Urinary bladder (tissue), 4 donors: ENCODE results near the gene NRBF2. TPM values are rescaled to one million over a fixed set of nuclear protein-coding genes. Genes with fewer than 3 reads are reported as not detected.

Source experiments
- DNase-seq: peaks from one replicate; pipeline ENCODE4 v3.0.0-alpha.2; 2015; ENCODE audit errors: extremely low spot score
- H3K27ac ChIP-seq: one replicate; pipeline ENCODE4 v1.5.1; 2013; ENCODE audit warnings: low read depth, mild to moderate bottlenecking, moderate library complexity
- H3K36me3 ChIP-seq: one replicate; pipeline ENCODE4 v1.6.1; 2013; ENCODE audit warnings: mild to moderate bottlenecking, moderate library complexity; ENCODE audit not compliant: insufficient read depth
- H3K4me1 ChIP-seq: one replicate; pipeline ENCODE4 v1.6.1; 2013; ENCODE audit warnings: mild to moderate bottlenecking, moderate library complexity; ENCODE audit not compliant: insufficient read depth
- H3K4me3 ChIP-seq: one replicate; pipeline ENCODE4 v1.5.1; 2013; ENCODE audit warnings: low read depth, low read length
- WGBS: extraction: QIAGEN DNeasy Blood & Tissue Kit; methylation state at CpG from one replicate; pipeline ENCODE4 v1.1.7; 2013; 5-methylcytosine and 5-hydroxymethylcytosine counted together
- polyA plus RNA-seq: library from polyadenylated mRNA; stranded (reverse); fragments of 200-250 nt; gene quantifications from one replicate; pipeline ENCODE4 v1.2.3, GENCODE V29; 2013
- total RNA-seq: library from RNA; depleted of rRNA; stranded (reverse); fragments of >200 nt; gene quantifications from one replicate; pipeline ENCODE4 v1.2.3, GENCODE V29; 2014
- donor health status: healthy with polysubstance abuse.
- donor health status: healthy.

Gene NRBF2
- total and polyA plus RNA-seq, 2 donors, result 16.8 to 26.2 TPM

DNA sequence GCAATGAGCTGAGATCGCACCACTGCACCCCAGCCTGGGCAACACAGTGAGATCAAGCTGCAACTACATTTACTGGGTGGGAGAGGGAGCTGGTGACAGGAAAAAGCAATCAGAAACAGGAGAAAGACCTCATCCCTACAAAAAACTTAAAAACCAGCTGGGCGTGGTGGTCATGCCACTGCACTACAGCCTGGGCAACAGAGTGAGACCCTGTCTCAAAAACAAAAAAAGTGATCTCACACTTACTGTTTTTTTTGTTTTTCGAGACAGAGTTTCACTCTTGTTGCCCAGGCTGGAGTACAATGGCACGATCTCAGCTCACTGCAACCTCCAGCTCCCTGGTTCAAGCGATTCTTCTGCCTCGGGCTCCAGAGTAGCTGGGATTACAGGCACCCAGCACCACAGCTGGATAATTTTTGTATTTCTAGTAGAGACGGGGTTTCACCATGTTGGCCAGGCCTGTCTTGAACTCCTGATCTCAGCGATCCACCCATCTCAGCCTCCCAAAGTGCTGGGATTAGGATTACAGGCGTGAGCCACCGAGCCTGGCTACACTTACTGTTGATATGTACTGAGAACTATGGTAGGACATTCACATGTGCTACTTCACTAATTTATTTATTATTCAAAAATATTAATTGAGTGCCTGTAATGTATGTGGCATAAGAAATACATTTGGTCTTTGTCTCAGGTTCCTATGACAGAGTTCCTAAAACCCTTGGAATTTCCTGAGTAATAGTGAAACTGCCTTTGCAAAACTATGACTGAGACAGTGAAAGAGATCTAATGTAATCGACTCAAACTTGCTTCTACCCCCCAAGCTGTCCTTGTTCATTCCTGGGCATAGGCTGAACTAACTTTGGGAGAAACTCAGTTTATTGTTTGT, 27.7 kb upstream of the NRBF2 start:
- Histone ChIP-seq H3K4me3 (no peak overlapping the region), H3K36me3 (no peaks in the 10 kb centered on the region), H3K4me1 (no peaks in the 10 kb centered on the region), H3K27ac (no peak overlapping the region)
- DNase-seq, result no peak
- WGBS, result 75% methylated on average over 11 of the region's 11 CpGs

DNA sequence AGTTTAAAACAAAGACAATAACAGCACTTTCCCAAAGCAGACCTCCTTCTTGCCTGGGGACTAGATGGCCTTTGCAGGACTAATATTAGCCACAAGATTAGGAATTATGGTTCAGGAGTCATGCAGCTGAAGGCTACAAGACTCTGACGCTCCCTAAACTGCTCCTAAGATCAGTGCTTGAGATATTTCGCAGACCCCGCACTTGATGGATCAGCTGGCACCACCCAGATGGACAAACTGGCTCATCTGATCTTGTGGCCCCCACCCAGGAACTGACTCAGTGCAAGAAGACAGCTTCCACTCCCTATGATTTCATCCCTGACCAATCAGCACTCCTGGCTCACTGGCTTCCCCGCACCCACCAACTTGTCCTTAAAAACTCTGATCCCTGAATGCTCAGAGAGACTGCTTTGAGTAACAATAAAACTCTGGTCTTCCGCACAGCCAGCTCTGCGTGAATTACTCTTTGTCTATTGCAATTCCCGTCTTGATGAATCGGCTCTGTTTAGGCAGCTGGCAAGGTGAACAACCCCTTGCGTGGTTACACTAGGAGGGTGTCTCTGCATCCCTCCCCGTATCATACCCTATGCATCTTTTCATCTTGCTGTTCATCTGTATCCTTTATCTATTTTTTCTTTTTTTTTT, 26.9 kb upstream of the NRBF2 start:
- Histone ChIP-seq H3K27ac (no peak overlapping the region), H3K4me3 (no peak overlapping the region), H3K4me1 (no peaks in the 10 kb centered on the region), H3K36me3 (no peaks in the 10 kb centered on the region)
- WGBS, result 35% methylated on average over 10 of the region's 10 CpGs
- no peak for DNase-seq

DNA sequence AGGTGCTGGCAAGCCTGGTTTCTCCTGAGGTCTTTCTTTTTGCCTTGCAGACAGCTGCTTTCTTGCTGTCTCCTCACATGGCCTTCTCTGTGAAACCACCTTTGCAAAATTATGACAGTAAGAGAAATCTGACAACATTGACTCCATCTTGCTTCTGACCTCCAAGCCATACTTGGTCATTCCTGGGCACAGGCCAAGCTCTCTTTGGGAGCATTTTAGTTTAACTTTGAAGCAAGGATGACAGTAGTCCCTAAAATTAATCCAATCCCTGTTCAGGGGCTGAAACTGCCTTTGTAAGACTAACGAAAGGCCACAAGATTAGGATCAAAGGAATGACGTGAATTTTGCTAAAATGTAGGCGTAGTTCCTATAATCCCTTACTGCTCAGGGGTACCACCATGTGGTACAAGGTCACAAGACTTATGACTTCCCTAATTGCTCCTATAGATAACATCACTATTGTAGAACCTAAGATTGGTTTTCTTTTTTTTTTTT, 25.1 kb upstream of the NRBF2 start:
- Histone ChIP-seq H3K4me1 (no peaks in the 10 kb centered on the region), H3K4me3 (no peak overlapping the region), H3K36me3 (no peaks in the 10 kb centered on the region), H3K27ac (no peak overlapping the region)
- no peak for DNase-seq
- WGBS, result 55% methylated on average over 3 of the region's 3 CpGs

GRCh38 chr10:63110940-63111339, 22.2 kb upstream of the NRBF2 start:
- Histone ChIP-seq H3K4me1 (no peaks in the 10 kb centered on the region), H3K36me3 (no peaks in the 10 kb centered on the region), H3K27ac (no peak overlapping the region), H3K4me3 (no peak overlapping the region)
- 87% methylated on average over 5 of the region's 5 CpGs for WGBS
- no peak for DNase-seq

DNA sequence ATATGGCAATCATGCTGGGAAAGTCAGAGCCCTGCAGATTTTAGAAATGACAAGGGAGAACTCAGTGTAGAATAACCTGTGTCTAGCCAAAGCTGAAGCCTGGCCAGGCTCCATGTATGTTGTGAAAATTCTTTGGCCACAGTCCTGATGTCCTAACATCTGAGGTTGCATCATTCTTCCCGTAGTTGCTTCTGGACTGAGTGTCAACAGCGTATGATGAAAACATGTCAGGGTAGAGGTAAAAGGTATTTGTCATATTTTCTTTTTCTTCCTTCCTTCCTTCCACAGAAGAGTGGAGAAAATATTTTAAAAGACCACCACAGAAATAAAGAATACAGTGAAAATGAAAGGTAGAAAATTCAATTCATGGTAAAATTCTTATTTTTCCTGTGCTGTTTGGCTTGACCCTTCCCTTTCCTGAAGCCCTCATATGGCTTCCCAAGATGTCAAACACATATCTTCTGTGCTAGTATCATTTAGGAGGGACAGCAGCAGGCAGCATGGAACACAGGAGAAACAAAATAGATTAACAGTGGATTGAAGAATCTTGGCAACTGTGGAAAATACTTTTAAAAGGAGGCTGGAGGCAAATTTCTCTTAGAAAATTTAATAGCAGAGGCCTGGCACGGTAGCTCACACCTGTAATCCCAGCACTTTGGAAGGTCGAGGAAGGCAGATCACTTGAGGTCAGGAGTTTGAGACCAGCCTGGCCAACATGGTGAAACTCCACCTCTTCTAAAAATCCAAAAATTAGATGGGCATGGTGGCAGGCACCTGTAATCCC, 18.9 kb upstream of the NRBF2 start:
- Histone ChIP-seq H3K4me1 (no peaks in the 10 kb centered on the region), H3K27ac (peak overlapping the region; percentile 59), H3K4me3 (no peak overlapping the region), H3K36me3 (no peaks in the 10 kb centered on the region)
- no peak for DNase-seq
- WGBS, result 49% methylated on average over 4 of the region's 4 CpGs

- H3K4me3 ChIP-seq, result no peak overlapping the region
- 51% methylated on average over 7 of the region's 7 CpGs for WGBS
Observed at GRCh38 chr10:63115732-63116383, 17.3 kb upstream of the NRBF2 start.

GRCh38 chr10:63116452-63117072, 16.6 kb upstream of the NRBF2 start:
- no peak overlapping the region for H3K27ac ChIP-seq
- DNase-seq, result no peak
- H3K36me3 ChIP-seq, result no peaks in the 10 kb centered on the region
- peaks cover 3% of the 10 kb centered on the region for H3K4me1 ChIP-seq
- WGBS, result 84% methylated on average over 3 of the region's 3 CpGs
- H3K4me3 ChIP-seq, result no peak overlapping the region

More at GRCh38 chr10:63115732-63116383, 17.3 kb upstream of the NRBF2 start:
- no peak for DNase-seq
- Histone ChIP-seq H3K36me3 (no peaks in the 10 kb centered on the region), H3K27ac (peak overlapping the region; percentile 23), H3K4me1 (no peaks in the 10 kb centered on the region)

GRCh38 chr10:63119041-63119440, 14.1 kb upstream of the NRBF2 start:
- Histone ChIP-seq H3K27ac (no peak overlapping the region), H3K36me3 (no peaks in the 10 kb centered on the region), H3K4me3 (no peak overlapping the region), H3K4me1 (peaks cover 3% of the 10 kb centered on the region)
- no peak for DNase-seq

DNA sequence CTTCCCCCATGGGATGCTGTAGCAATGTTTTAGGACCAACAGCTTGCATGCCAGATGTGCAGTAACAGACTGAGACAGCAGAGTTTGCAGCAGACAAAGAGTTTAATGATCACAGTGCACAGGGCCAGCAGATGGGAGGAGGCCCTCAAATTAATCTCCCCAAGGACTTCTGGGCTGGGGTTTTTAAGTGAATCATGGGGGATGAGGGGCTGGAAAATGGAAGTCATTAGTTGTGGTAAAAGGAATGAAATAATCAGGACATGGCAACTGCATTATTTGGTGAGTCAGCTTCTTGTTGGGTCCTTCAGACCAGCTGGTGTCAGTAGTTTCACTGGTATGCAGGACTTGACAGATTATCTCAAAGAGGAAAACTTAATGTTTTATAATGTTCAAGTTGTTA, 12.6 kb upstream of the NRBF2 start:
- DNase-seq, result no peak
- H3K36me3 ChIP-seq, result no peaks in the 10 kb centered on the region
- no peak overlapping the region for H3K27ac ChIP-seq
- peaks cover 3% of the 10 kb centered on the region for H3K4me1 ChIP-seq
- H3K4me3 ChIP-seq, result no peak overlapping the region

DNA sequence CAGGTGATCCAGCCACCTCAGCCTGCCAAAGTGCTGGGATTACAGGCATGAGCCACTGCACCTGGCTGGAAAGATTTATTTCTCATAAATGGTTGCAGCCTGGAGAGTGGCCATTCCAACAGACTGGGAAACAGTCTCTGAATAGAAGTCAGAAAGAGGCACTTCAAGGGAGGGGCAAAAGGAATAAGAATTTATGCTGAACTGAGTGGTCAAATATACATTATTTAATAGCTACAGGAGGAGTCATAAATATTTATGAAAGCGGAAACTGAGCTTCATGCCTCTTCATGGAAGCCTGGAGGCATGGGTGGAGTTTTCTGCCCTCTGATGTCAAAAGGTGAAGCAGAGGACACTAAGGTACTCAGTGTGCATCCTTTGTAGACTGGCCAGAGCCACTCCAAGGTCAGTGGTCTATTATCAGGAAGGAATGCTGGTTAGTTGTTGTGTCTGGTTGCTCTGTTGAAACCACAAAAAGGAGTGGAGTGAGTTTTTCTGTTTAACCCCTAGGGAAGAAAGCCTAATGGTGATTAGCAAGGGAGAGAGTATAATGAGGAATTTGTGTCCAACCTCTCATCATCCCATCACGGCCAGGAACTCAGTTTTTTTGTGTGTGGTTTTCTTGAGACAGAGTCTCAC, 9.3 kb upstream of the NRBF2 start:
- Histone ChIP-seq H3K36me3 (no peaks in the 10 kb centered on the region), H3K4me1 (peaks cover 3% of the 10 kb centered on the region), H3K4me3 (no peak overlapping the region), H3K27ac (no peak overlapping the region)
- 84% methylated on average over 2 of the region's 2 CpGs for WGBS
- DNase-seq, result no peak

- Histone ChIP-seq H3K4me3 (no peak overlapping the region), H3K27ac (no peak overlapping the region), H3K4me1 (peaks cover 3% of the 10 kb centered on the region), H3K36me3 (no peaks in the 10 kb centered on the region)
- 74% methylated on average over 2 of the region's 2 CpGs for WGBS
- no peak for DNase-seq
Observed at GRCh38 chr10:63125459-63125858, 7.7 kb upstream of the NRBF2 start.

GRCh38 chr10:63128443-63128842, 4.7 kb upstream of the NRBF2 start:
- Histone ChIP-seq H3K27ac (no peak overlapping the region), H3K4me3 (no peak overlapping the region), H3K36me3 (no peaks in the 10 kb centered on the region), H3K4me1 (no peaks in the 10 kb centered on the region)
- no peak for DNase-seq
- 74% methylated on average over 4 of the region's 4 CpGs for whole genome bisulfite sequencing
